ENCODE data around the gene SRP68.

Gene SRP68

GRCh38 chr17:76107509-76107908, 35.2 kb upstream of the SRP68 start:
- no peak for DNase-seq (ENCODE audit: low read depth in 1 of 2, low spot score in 1 of 2)
- Histone ChIP-seq H3K4me3 (replicated peaks; ENCODE audit: insufficient read depth, low read length) (no peak overlapping the region), H3K27ac (replicated peaks) (no peak overlapping the region), H3K27me3 (ENCODE audit: insufficient read depth, poor library complexity, severe bottlenecking) (no peaks in the 10 kb centered on the region)
- TF ChIP-seq CTCF (IDR thresholded peaks at IDR 0.05; ENCODE audit: insufficient read depth, low read length): peak; percentile 2
- TF ChIP-seq REST (IDR thresholded peaks at IDR 0.05; ENCODE audit: insufficient replicate concordance, low read depth): no peak
- no peak for TF ChIP-seq POLR2AphosphoS5 (IDR thresholded peaks at IDR 0.05; ENCODE audit: low read depth)
- no peak for TF ChIP-seq SPI1 (IDR thresholded peaks at IDR 0.05; ENCODE audit: borderline replicate concordance, low read depth)
- TF ChIP-seq GABPA (IDR thresholded peaks at IDR 0.05; ENCODE audit: low read depth): no peak

GRCh38 chr17:76106703-76107102, 34.4 kb upstream of the SRP68 start:
- TF ChIP-seq REST (IDR thresholded peaks at IDR 0.05; ENCODE audit: insufficient replicate concordance, low read depth) (no peak), SPI1 (IDR thresholded peaks at IDR 0.05; ENCODE audit: borderline replicate concordance, low read depth) (no peak), CTCF (IDR thresholded peaks at IDR 0.05; ENCODE audit: insufficient read depth, low read length) (no peak), POLR2AphosphoS5 (IDR thresholded peaks at IDR 0.05; ENCODE audit: low read depth) (no peak)
- no peak overlapping the region for H3K4me3 ChIP-seq (replicated peaks; ENCODE audit: insufficient read depth, low read length)
- no peak overlapping the region for H3K27ac ChIP-seq (replicated peaks)
- no peak for DNase-seq (ENCODE audit: low read depth in 1 of 2, low spot score in 1 of 2)
- H3K27me3 ChIP-seq (ENCODE audit: insufficient read depth, poor library complexity, severe bottlenecking): no peaks in the 10 kb centered on the region

GRCh38 chr17:76104896-76105231, 32.5 kb upstream of the SRP68 start:
- Histone ChIP-seq H3K27me3 (ENCODE audit: insufficient read depth, poor library complexity, severe bottlenecking) (no peaks in the 10 kb centered on the region), H3K4me3 (replicated peaks; ENCODE audit: insufficient read depth, low read length) (no peak overlapping the region), H3K27ac (replicated peaks) (peak overlapping the region; percentile 83)
- TF ChIP-seq POLR2AphosphoS5 (IDR thresholded peaks at IDR 0.05; ENCODE audit: low read depth) (no peak), GABPA (IDR thresholded peaks at IDR 0.05; ENCODE audit: low read depth) (no peak), SPI1 (IDR thresholded peaks at IDR 0.05; ENCODE audit: borderline replicate concordance, low read depth) (peak; percentile 27; the same call in 1 of the 2 replicates)
- DNase-seq (ENCODE audit: low read depth in 1 of 2, low spot score in 1 of 2): no peak

- DNase-seq (ENCODE audit: low read depth in 1 of 2, low spot score in 1 of 2): peak; percentile 48 to 62
Observed at GRCh38 chr17:76104140-76104895, 32.0 kb upstream of the SRP68 start.

More at GRCh38 chr17:76104140-76104895, 32.0 kb upstream of the SRP68 start:
- Histone ChIP-seq H3K27ac (replicated peaks) (peak overlapping the region; percentile 83), H3K4me3 (replicated peaks; ENCODE audit: insufficient read depth, low read length) (peak overlapping the region; percentile 89), H3K27me3 (ENCODE audit: insufficient read depth, poor library complexity, severe bottlenecking) (no peaks in the 10 kb centered on the region)
- TF ChIP-seq SPI1 (IDR thresholded peaks at IDR 0.05; ENCODE audit: borderline replicate concordance, low read depth) (no peak), POLR2AphosphoS5 (IDR thresholded peaks at IDR 0.05; ENCODE audit: low read depth) (no peak), CTCF (IDR thresholded peaks at IDR 0.05; ENCODE audit: insufficient read depth, low read length) (no peak), GABPA (IDR thresholded peaks at IDR 0.05; ENCODE audit: low read depth) (no peak)
